H1 (cell line): ENCODE measurements around the gene TAS2R41. TPM values are rescaled to one million over a fixed set of nuclear protein-coding genes. Genes with fewer than 3 reads are reported as not detected.

ENCODE experiments used
- EGR1 ChIP-seq: IDR thresholded peaks from 2 replicates; pipeline ENCODE4 v1.6.1; 2011; ENCODE audit warnings: low read depth, low read length, borderline replicate concordance
- KDM5A ChIP-seq: fragments of 200-600 bp; IDR thresholded peaks from 2 replicates; pipeline ENCODE4 v1.7.1; 2012; ENCODE audit warnings: mild to moderate bottlenecking, low read length, inconsistent platforms, mixed read lengths
- MAX ChIP-seq: IDR thresholded peaks from 2 replicates; pipeline ENCODE4 v1.6.1; 2012; ENCODE audit warnings: inconsistent platforms
- POLR2AphosphoS5 ChIP-seq: IDR thresholded peaks from 2 replicates; pipeline ENCODE4 v1.6.1; 2011; ENCODE audit warnings: low read depth, low read length
- RFX5 ChIP-seq: IDR thresholded peaks from 2 replicates; pipeline ENCODE4 v1.6.1; 2011; ENCODE audit warnings: low read depth, low read length, improper control_type of control experiment, borderline replicate concordance
- SAP30 ChIP-seq: fragments of 300-600 bp; sonication (generic); IDR thresholded peaks from 2 replicates; pipeline ENCODE4 v1.7.1; 2012; ENCODE audit warnings: low read length, moderate library complexity, mild to moderate bottlenecking, inconsistent platforms; ENCODE audit not compliant: insufficient read depth, insufficient replicate concordance
- TAF7 ChIP-seq: optimal IDR thresholded peaks from 2 replicates; pipeline ENCODE3; 2011; ENCODE audit warnings: low read depth, mild to moderate bottlenecking, inconsistent platforms, low read length, moderate library complexity, borderline replicate concordance
- TEAD4 ChIP-seq: IDR thresholded peaks from 2 replicates; pipeline ENCODE4 v1.6.1; 2012; ENCODE audit warnings: low read depth, low read length, inconsistent platforms, mixed read lengths
- polyA plus RNA-seq, 7 experiments: library from polyadenylated mRNA; depleted of rRNA in 3 of 7; stranded (reverse) in 5 of 7; unstranded in 2 of 7; fragments of >200 nt in 5 of 7; fragments of 200-250 nt in 2 of 7; gene quantifications; 1 replicate in 5 of 7; 2 replicates in 1 of 7; 4 replicates in 1 of 7; pipeline versions ENCODE4 v1.2.1 to v1.2.3, GENCODE V29; 2011 to 2013; ENCODE audit warnings: missing spikeins in 2 of 7, mixed read lengths in 2 of 7
- total RNA-seq: library from RNA; stranded (reverse); fragmentation: NEBNext Ultra II Directional; extraction: Animal tissue kit (Norgen Biotek cat#: 25700); gene quantifications from 2 replicates; pipeline ENCODE4 v1.2.1, GENCODE V29; 2021

Gene TAS2R41
- total and polyA plus RNA-seq, 2 of the 8 experiments (the other 6 are each of a cell fraction or from before 2014, with no cell fraction given): 0.12 TPM; not detected in 1

- TF ChIP-seq SAP30 (no peak), MAX (no peak), RFX5 (no peak), EGR1 (no peak), TEAD4 (no peak), POLR2AphosphoS5 (no peak), TAF7 (no peak), KDM5A (no peak)
These were observed 19.4 kb upstream of the TAS2R41 start (continued) for GRCh38 chr7:143458263-143458662.
